HG03520 (cell line): Measurements from ENCODE around the gene RGSL1.

Experiments used
- ATAC-seq: cut with Tn5 transposase; IDR thresholded peaks from one replicate; pipeline ENCODE4 v1.9.1; 2021; ENCODE audit warnings: mild to moderate bottlenecking, moderate library complexity; ENCODE audit not compliant: unreplicated experiment

The RGSL1 gene

DNA sequence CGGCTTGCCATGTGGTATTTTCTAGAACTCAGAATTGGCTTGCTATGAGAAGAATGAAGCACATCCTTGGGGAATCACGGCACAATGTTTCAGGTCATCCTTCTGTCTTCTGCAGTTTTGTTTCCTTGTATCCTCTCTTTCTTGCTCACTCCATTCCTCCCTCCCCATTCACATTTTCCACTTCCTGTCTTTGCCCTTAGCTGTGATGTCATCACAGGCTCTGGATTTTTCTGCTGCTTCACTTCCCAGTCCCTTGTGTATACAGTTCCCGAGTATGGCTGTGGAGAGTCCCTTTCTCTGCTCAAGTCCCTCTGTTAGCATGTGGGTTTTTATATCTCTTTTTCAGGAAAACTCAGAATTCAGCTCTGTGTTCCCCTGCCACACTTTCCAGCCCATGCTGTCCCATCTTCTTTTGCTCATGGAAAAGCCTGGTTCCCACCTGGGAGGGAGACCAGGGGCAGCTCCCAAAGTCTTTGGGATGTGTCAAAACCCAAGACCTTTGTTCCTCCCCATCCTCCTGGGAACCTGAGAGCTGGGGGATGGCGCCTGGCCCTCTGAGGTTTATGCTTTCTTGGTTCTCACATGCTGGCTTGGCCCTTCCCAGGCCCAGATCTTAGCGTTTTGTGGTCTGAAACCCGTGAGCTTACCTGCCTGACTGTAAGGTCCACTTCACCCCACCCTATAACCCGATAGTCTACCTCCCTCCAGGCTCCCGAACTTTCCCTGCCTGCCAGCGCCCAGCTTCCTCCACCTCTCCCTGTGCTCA, 159.1 kb downstream of the RGSL1 start:
- no peak for ATAC-seq
